Stimulated activated naive CD8-positive, alpha-beta T cell treated with anti-CD3 and anti-CD28 coated beads, Interleukin-15, Interleukin-2, amounts not matched to agents 100 U/mL and 50 U/mL, for 24 hours (primary cell): ENCODE measurements around the gene LRP11.
"Not testable (repeated sequence)": the region's sequence is repeated elsewhere in the genome, so short reads cannot be mapped to it uniquely, and the experiment has no call there.

ENCODE experiments used
- ATAC-seq: fragments of 150-1000 bp; cut with Tn5 transposase; one replicate; pipeline ENCODE4 v1.10.0; 2021
- DNase-seq: peaks from one replicate; pipeline ENCODE4 v3.0.0; 2021

LRP11 gene

DNA sequence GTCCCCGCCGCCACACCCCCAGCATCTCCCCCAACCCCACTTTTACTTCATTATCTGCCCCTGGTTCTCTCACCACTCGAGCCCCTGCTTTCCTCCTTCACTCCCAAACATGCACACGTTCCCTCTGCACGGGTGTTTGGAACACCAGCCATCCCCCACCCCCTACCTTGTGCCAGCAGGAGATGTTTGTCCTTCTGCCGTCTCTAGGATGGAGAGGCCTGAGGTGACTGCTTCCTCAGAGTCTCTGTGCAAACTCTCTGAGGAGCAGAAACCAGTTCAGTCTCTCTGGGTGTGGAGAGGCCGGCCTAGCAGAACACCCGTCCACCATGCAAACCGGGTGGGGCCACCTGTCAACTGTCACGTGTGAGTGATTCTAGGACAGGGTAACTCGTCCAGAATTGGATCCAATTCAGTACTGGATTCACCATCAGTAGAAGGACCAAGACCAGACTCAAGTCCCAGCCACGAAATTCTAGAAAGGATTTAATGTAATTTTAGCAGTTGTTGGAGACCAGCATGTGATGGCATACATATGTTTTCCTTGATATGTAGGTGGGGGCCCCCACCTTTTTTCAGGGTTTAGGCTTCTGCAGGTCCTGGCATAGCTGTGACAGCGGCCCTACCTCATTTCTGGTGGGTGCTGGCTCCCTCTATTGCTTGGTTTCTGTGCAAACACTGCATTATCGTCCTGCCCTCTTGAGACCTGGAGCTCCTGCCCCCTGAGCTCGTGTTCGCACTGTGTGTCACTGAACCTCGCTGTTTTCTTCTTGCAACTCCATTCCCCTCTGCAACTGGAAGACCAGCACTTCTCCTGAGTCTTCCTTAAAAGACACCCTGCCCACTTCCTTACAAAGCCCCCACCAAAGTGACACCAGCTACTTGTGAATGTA lies 33.9 kb upstream of the LRP11 start, which contains the start of gene RAET1E:
Gene RAET1E, minus strand, starts transcription at position 259 of the 890 bp plus-strand sequence. CDS start 7,212 bp downstream, outside the sequence.
- ATAC-seq (no peak), DNase-seq (no peak)

DNA sequence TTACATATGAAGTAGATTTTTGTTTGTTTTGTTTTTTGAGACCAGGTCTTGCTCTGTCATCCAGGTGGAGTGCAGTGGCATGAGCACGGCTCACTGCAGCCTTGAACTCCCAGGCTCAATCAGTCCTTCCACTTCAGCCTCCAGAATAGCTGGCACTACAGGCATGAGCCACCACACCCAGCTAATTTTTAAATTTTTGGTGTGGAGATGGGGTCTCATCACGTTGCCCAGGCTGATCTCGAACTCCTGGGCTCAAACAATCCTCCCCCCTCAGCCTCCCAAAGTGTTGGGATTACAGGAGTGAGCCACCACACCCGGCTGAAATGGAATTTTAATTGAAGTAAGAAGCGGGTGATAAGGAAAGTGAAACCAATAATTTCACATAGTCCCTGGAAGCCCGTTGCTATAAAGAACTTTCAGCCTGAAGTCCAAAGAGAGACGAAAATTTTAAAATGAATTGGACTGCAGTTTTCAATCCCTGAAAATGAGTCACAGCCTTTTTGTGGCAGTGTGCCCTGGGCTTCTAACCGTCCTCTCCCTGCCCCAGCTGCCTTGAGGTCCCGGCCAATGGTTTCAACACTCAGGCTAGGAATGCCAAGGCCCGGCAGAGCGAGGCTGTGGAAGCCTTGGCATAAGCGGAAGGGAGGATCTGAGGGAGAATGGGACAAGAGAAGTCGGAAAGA lies 33.0 kb upstream of the LRP11 start:
- DNase-seq, result no peak
- ATAC-seq, result no peak

GRCh38 chr6:149896491-149896890 lies 32.3 kb upstream of the LRP11 start:
- ATAC-seq (peak; percentile 31), DNase-seq (no peak)

- DNase-seq, result peak; percentile 22
- peak; percentile 70 for ATAC-seq
These were observed 31.7 kb upstream of the LRP11 start for GRCh38 chr6:149895833-149896271.

- ATAC-seq (no peak), DNase-seq (no peak)
These were observed 31.0 kb upstream of the LRP11 start for GRCh38 chr6:149895048-149895590.

DNA sequence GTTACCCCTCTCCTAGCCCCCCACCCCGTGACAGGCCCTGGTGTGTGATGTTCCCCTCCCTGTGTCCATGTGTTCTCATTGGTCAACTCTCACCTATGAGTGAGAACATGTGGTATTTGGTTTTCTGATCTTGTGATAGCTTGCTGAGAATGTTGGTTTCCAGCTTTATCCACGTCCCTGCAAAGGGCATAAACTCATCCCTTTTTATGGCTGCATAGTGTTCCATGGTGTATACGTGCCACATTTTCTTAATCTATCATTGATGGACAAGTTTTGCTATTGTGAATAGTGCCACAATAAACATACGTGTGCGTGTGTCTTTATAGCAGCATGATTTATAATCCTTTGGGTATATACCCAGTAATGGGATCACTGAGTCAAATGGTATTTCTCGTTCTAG lies 27.7 kb upstream of the LRP11 start:
- not testable (repeated sequence) for DNase-seq, ATAC-seq

DNA sequence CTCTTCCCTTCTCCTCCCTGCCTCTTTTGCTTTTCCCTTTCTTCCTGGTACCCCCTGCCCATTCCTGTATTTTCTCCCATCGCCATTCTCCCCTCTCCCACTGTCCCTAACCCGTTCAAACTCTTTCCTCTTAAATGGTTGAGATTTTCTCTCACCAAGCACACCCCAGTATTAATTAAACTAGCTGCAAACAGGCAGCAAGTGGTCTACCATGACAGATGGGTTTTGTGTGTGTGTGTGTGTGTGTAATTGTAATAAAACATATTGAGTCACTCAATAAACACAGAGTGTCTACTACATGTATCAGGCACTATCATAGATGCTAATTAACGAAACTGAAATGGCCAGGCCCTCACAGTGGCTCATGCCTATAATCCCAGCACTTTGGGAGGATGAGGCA lies 27.1 kb upstream of the LRP11 start:
- no peak for ATAC-seq
- no peak for DNase-seq

GRCh38 chr6:149890629-149891045 lies 26.5 kb upstream of the LRP11 start:
- ATAC-seq, result no peak
- no peak for DNase-seq

GRCh38 chr6:149889326-149889725 lies 25.2 kb upstream of the LRP11 start:
- ATAC-seq (no peak), DNase-seq (no peak)

DNA sequence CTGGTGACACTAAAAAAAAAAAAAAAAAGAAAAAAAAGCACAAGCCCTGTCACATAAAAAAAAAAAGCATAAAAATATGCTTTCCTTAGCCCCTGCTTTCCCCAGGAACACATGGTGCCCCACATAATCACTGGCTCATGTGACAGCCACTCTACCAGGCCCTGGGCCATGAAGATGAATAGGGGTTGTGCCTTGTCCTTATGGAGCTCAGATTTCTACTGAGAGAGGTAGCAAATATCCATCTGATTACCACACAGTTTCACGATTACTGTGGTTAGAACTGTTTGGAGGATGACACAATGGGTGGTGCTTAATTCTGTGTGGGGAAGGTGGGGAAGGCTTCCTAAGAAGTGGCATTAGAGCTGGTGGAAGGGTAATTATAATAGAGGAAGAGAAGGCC lies 24.5 kb upstream of the LRP11 start:
- no peak for ATAC-seq

DNA sequence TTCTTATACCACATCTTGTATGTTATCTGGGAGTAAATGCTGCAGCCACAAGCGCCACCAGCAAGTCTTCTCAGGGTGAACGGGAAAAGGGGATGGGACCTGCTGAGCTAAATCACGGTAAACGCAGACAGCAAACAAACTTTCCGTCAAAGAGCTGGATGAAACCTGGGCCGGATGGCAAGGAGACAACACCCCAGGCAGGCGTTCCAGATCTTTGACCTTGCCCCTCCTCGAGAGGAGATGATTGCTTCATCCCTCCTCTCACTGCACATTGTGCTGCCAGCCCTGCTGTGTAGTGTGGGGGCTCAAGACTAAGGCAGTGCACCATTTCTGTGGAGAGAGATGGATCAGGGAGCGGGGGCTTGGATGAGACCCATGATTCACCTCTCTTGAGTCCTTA lies 23.9 kb upstream of the LRP11 start:
- DNase-seq (no peak), ATAC-seq (no peak)

More for the DNA sequence above, 24.5 kb upstream of the LRP11 start:
- DNase-seq, result no peak

- DNase-seq (no peak), ATAC-seq (no peak)
These were observed 23.2 kb upstream of the LRP11 start for GRCh38 chr6:149887343-149887742.

DNA sequence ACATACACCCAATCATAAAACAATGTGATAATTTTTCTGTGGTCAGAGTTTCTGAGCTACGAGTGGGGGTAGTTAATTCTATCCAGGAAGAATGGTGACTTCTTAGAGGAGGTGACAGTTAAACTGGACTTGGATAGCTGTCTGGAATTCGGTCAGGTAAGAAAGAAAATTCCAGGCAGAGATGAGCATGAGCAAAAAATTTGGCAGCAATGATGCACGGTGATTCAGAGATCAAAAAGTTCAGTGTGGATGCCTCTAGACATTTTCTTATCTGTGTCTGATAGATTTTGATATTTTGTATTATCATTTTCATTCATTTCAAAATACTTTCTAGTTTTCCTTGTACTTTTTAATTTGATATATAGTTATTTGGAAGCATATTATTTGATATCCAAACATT lies 21.7 kb upstream of the LRP11 start:
- ATAC-seq, result no peak
- DNase-seq, result no peak

DNA sequence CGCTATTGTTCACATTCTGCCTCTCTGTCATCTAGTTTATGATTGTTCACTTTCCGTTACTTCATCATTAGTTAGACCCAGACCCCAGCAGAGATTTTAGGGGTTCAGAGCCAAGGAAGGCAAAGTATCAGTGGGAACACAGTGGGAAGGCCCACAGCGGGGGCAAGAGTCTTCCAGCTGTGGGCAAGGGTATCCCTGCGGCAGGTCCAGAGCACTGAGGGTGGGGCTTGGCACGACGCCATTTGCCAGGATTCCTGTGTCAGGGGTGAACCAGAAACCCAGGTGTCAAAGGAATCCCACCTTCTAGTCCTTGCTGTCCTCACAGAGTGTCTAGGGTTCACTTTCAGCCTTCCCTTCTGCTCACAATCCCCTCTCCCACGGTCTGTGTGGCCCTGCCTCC lies 20.5 kb upstream of the LRP11 start:
- DNase-seq, result no peak
- no peak for ATAC-seq

DNA sequence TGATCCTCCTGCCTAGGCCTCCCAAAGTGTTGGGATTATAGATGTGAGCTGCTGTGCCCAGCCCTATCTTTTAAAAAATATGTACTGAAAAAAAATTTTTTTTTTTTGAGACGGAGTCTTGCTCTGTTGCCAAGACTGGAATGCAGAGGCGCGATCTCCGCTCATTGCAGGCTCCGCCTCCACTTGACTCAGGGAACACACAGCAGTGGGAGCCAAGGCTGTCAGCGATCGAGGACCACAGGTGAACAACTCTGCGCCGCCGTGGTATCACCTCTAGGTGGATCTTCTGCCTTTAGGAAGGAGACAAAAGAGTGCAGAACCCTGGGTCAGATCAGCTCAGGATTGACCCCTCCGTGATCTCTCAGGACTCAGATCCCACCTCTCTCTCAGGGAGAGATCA lies 20.1 kb upstream of the LRP11 start:
- DNase-seq, result no peak
- ATAC-seq, result no peak

DNA sequence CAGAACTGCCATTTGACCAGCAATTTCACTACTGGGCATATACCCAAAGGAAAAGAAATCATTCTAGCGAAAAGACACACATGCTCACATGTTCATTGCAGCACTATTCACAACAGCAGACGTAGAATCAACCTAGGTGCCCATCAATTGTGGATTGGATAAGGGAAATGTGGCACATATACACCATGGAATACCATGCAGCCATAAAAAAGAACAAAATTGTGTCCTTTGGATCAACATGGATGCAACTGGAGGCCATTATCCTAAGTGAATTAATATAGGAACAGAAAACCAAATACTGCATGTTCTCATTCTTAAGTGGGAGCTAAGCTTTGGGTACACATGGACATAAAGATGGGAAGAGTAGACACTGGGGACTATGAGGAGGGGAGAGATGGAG lies 17.7 kb upstream of the LRP11 start:
- ATAC-seq, result no peak

DNA sequence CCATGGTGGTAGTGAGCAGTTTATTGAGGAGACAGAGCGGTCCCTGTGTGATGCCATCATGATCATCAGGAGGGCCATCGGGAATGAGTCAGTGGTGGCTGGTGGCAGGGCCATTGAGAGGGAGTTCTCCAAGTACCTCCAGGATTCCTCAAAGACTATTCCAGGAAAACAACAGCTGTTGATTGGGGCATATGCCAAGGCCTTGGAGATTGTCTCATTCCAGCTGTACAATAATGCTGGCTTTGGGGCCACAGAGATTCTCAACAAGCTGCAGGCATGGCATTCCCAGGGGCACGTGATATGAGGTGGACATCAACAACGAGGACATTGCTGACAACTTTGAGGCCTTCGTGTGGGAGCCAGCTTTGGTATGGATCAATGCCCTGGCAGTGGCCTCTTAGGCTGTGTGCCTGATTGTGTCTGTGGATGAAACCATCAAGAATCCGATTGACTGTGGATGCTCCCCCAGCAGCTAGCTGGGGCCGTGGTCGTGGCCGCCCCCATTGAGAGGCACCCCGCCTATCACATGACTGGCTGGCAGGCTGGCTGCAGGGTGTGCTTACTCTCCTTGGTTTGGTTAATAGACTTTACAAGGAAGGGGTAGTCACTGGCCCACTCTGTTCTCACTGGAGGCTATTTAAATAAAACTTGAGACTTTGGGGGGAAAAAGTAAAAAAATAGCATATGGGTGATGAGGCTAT lies 17.1 kb upstream of the LRP11 start:
- no peak for ATAC-seq
- DNase-seq, result no peak

More for the DNA sequence above, 17.7 kb upstream of the LRP11 start:
- no peak for DNase-seq

- DNase-seq (no peak), ATAC-seq (no peak)
These were observed 13.5 kb upstream of the LRP11 start for GRCh38 chr6:149877659-149878058.

DNA sequence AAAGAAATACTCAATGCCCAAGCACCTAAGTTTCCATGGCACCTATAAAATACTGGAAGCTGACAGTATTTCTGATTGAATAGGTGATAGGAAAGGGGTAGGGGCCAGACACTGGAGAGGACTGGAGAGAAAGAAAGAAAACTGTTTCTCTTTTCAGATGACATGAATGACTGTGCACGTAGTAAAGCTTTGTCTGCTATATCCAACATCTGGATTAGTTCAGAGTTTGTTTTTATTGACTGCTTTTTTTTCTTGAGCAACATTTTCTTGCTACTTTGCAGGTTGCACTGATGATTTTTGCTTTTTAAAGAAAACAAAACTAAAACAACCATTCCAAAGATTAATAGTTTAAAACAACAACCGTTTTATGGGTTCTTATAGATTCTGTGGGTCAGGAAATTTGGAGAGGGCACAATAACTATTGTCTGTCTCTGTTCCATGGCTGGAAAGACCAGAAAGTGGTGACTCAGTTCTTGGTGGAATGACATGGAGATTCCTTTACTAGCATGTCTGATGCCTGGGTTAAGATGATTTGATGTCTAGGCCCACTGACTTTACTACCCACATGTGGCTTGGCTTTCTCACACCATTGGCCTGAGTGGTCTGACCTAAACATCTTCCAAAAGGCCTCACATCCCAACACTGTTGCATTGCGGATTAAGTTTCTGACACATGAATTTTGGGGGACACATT lies 12.2 kb upstream of the LRP11 start:
- DNase-seq (no peak), ATAC-seq (no peak)

DNA sequence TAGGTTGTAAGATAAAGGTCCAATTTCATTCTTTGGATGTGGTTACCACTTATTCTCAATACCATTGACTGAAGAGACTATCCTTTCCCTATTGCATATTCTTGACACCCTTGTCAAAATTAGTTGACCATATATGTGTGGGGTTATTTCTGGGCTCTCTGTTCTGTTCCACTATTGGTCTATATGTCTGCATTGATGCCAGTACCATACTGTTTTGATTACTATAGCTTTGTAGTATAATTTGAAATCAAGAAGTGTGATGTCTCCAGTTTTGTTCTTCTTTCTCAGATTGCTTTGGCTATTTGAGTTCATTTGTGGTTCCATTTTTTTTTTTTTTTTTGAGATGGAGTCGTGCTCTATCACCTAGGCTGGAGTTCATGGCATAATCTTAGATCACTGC lies 8.1 kb upstream of the LRP11 start:
- ATAC-seq (no peak), DNase-seq (no peak)

DNA sequence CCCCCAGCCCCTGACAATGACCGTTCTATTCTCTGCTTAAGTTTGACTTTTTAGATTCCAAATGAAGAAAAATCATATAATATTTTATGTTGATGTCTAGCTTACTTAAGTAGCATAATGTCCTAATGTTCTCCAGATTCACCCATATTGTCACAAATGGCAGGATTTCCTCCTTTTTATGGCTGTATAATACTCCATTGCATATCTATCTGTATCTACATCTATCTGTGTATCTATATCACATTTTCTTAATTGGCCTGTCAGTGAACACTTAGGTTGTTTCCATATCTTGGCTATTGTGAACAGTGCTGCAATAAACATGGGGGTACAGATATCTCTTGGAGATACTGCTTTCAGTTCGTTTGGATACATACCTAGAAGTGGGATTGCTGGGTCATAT lies 7.0 kb upstream of the LRP11 start:
- DNase-seq (no peak), ATAC-seq (no peak)
